ENCODE measurements around the gene BSN. TPM values are rescaled to one million over a fixed set of nuclear protein-coding genes. Genes with fewer than 3 reads are reported as not detected.

Gene BSN
- total RNA-seq, 1 donor from 2014 or later: 0.92 TPM

GRCh38 chr3:49654176-49654825 is 100.0 kb downstream of the BSN start:
- peaks cover 21% of the 10 kb centered on the region for H3K27me3 ChIP-seq (ENCODE audit: control insufficient read depth, insufficient read depth, low read length)
- no peak for DNase-seq (ENCODE audit: low read depth)
- no peaks in the 10 kb centered on the region for H3K36me3 ChIP-seq (ENCODE audit: control insufficient read depth, insufficient read depth, low read length)
- no peak for TF ChIP-seq CTCF (IDR thresholded peaks at IDR 0.05; ENCODE audit: insufficient read depth, low read length, poor library complexity, severe bottlenecking)
- H3K4me3 ChIP-seq (ENCODE audit: low read depth, low read length): no peak overlapping the region

GRCh38 chr3:49654955-49655556 is 100.8 kb downstream of the BSN start:
- TF ChIP-seq CTCF (IDR thresholded peaks at IDR 0.05; ENCODE audit: insufficient read depth, low read length, poor library complexity, severe bottlenecking): no peak
- no peak for DNase-seq (ENCODE audit: low read depth)
- H3K36me3 ChIP-seq (ENCODE audit: control insufficient read depth, insufficient read depth, low read length): no peaks in the 10 kb centered on the region
- no peak overlapping the region for H3K4me3 ChIP-seq (ENCODE audit: low read depth, low read length)
- H3K27me3 ChIP-seq (ENCODE audit: control insufficient read depth, insufficient read depth, low read length): peaks cover 21% of the 10 kb centered on the region

GRCh38 chr3:49655731-49656285 is 101.5 kb downstream of the BSN start:
- no peaks in the 10 kb centered on the region for H3K36me3 ChIP-seq (ENCODE audit: control insufficient read depth, insufficient read depth, low read length)
- DNase-seq (ENCODE audit: low read depth): no peak
- H3K4me3 ChIP-seq (ENCODE audit: low read depth, low read length): no peak overlapping the region
- H3K27me3 ChIP-seq (ENCODE audit: control insufficient read depth, insufficient read depth, low read length): peaks cover 24% of the 10 kb centered on the region
- no peak for TF ChIP-seq CTCF (IDR thresholded peaks at IDR 0.05; ENCODE audit: insufficient read depth, low read length, poor library complexity, severe bottlenecking)

GRCh38 chr3:49656541-49657112 is 102.3 kb downstream of the BSN start:
- Histone ChIP-seq H3K27me3 (ENCODE audit: control insufficient read depth, insufficient read depth, low read length) (peaks cover 24% of the 10 kb centered on the region), H3K36me3 (ENCODE audit: control insufficient read depth, insufficient read depth, low read length) (no peaks in the 10 kb centered on the region), H3K4me3 (ENCODE audit: low read depth, low read length) (no peak overlapping the region)
- DNase-seq (ENCODE audit: low read depth): no peak
- TF ChIP-seq CTCF (IDR thresholded peaks at IDR 0.05; ENCODE audit: insufficient read depth, low read length, poor library complexity, severe bottlenecking): no peak

- Histone ChIP-seq H3K27me3 (ENCODE audit: control insufficient read depth, insufficient read depth, low read length) (peaks cover 24% of the 10 kb centered on the region), H3K36me3 (ENCODE audit: control insufficient read depth, insufficient read depth, low read length) (no peaks in the 10 kb centered on the region), H3K4me3 (ENCODE audit: low read depth, low read length) (no peak overlapping the region)
- no peak for TF ChIP-seq CTCF (IDR thresholded peaks at IDR 0.05; ENCODE audit: insufficient read depth, low read length, poor library complexity, severe bottlenecking)
- no peak for DNase-seq (ENCODE audit: low read depth)
Measured at GRCh38 chr3:49657208-49657915, 103.1 kb downstream of the BSN start.

All from kidney epithelial cell (primary cell).